Measurements from ENCODE around the gene TRIM17.

GRCh38 chr1:228443395-228443794 lies 26.7 kb upstream of the TRIM17 start:
- TF ChIP-seq CTCF (IDR thresholded peaks at IDR 0.05) (no peak), EP300 (IDR thresholded peaks at IDR 0.05; ENCODE audit: low read depth) (no peak), POLR2A (IDR thresholded peaks at IDR 0.05) (no peak), POLR2AphosphoS5 (IDR thresholded peaks at IDR 0.05) (no peak)
